ENCODE data around the gene DRAM1. TPM values are rescaled to one million over a fixed set of nuclear protein-coding genes. Genes with fewer than 3 reads are reported as not detected.

DRAM1 gene
- total RNA-seq, 1 donor from 2014 or later: 3.4 TPM

- no peaks in the 10 kb centered on the region for H3K9me3 Mint-ChIP-seq
- H3K4me1 Mint-ChIP-seq: peaks cover 16% of the 10 kb centered on the region
- no peaks in the 10 kb centered on the region for H3K27me3 Mint-ChIP-seq (ENCODE audit: low read depth)
- no peak overlapping the region for H3K4me3 Mint-ChIP-seq
- no peak for DNase-seq (ENCODE audit: low read depth, low spot score)
- H3K36me3 Mint-ChIP-seq (ENCODE audit: low read depth): no peaks in the 10 kb centered on the region
- H3K27ac Mint-ChIP-seq (ENCODE audit: unreplicated experiment): no peak overlapping the region
- TF ChIP-seq CTCF (conservative IDR thresholded peaks at IDR 0.05): no peak
Observed at GRCh38 chr12:101948365-101948764, 71.0 kb downstream of the DRAM1 start.

- Mint-ChIP-seq H3K4me1 (peaks cover 3% of the 10 kb centered on the region), H3K9me3 (no peaks in the 10 kb centered on the region), H3K27me3 (ENCODE audit: low read depth) (no peaks in the 10 kb centered on the region), H3K36me3 (ENCODE audit: low read depth) (no peaks in the 10 kb centered on the region), H3K4me3 (no peak overlapping the region), H3K27ac (ENCODE audit: unreplicated experiment) (no peak overlapping the region)
- DNase-seq (ENCODE audit: low read depth, low spot score): no peak
- TF ChIP-seq CTCF (conservative IDR thresholded peaks at IDR 0.05): no peak
Observed at GRCh38 chr12:101951002-101951670, 73.8 kb downstream of the DRAM1 start.

- DNase-seq (ENCODE audit: low read depth, low spot score): no peak
- Mint-ChIP-seq H3K9me3 (peaks cover 2% of the 10 kb centered on the region), H3K27me3 (ENCODE audit: low read depth) (no peaks in the 10 kb centered on the region), H3K4me3 (no peak overlapping the region), H3K36me3 (ENCODE audit: low read depth) (no peaks in the 10 kb centered on the region), H3K27ac (ENCODE audit: unreplicated experiment) (no peak overlapping the region), H3K4me1 (peaks cover 10% of the 10 kb centered on the region)
- TF ChIP-seq CTCF (conservative IDR thresholded peaks at IDR 0.05): no peak
Observed at GRCh38 chr12:101954113-101954512, 76.7 kb downstream of the DRAM1 start.

GRCh38 chr12:101954676-101955075 is 77.3 kb downstream of the DRAM1 start:
- H3K4me3 Mint-ChIP-seq: no peak overlapping the region
- H3K27ac Mint-ChIP-seq (ENCODE audit: unreplicated experiment): no peak overlapping the region
- no peak for TF ChIP-seq CTCF (conservative IDR thresholded peaks at IDR 0.05)
- no peaks in the 10 kb centered on the region for H3K27me3 Mint-ChIP-seq (ENCODE audit: low read depth)
- peaks cover 10% of the 10 kb centered on the region for H3K4me1 Mint-ChIP-seq
- H3K36me3 Mint-ChIP-seq (ENCODE audit: low read depth): peaks cover 1% of the 10 kb centered on the region
- peaks cover 3% of the 10 kb centered on the region for H3K9me3 Mint-ChIP-seq
- no peak for DNase-seq (ENCODE audit: low read depth, low spot score)

GRCh38 chr12:101957252-101957959 is 80.0 kb downstream of the DRAM1 start:
- Mint-ChIP-seq H3K36me3 (ENCODE audit: low read depth) (peaks cover 2% of the 10 kb centered on the region), H3K27ac (ENCODE audit: unreplicated experiment) (no peak overlapping the region), H3K9me3 (peaks cover 5% of the 10 kb centered on the region), H3K4me1 (peaks cover 10% of the 10 kb centered on the region), H3K27me3 (ENCODE audit: low read depth) (no peaks in the 10 kb centered on the region), H3K4me3 (no peak overlapping the region)
- no peak for DNase-seq (ENCODE audit: low read depth, low spot score)
- no peak for TF ChIP-seq CTCF (conservative IDR thresholded peaks at IDR 0.05)
